GM19023 (cell line): ENCODE measurements around the gene C1orf35.

ENCODE experiments used
- ATAC-seq: cut with Tn5 transposase; IDR thresholded peaks from one replicate; pipeline ENCODE4 v1.9.1; 2021; ENCODE audit warnings: mild to moderate bottlenecking, moderate library complexity; ENCODE audit not compliant: unreplicated experiment

The C1orf35 gene

GRCh38 chr1:228065543-228066347 is 37.4 kb downstream of the C1orf35 start:
- no peak for ATAC-seq

GRCh38 chr1:228064741-228065542 is 38.2 kb downstream of the C1orf35 start:
- ATAC-seq: no peak

- no peak for ATAC-seq
Observed at GRCh38 chr1:228064296-228064695, 38.8 kb downstream of the C1orf35 start.

GRCh38 chr1:228063251-228064191 is 39.6 kb downstream of the C1orf35 start:
- ATAC-seq: no peak

- ATAC-seq: no peak
Observed at GRCh38 chr1:228062812-228063211, 40.3 kb downstream of the C1orf35 start.

GRCh38 chr1:228062085-228062791 is 40.9 kb downstream of the C1orf35 start:
- ATAC-seq: no peak

GRCh38 chr1:228061411-228062084 is 41.6 kb downstream of the C1orf35 start:
- no peak for ATAC-seq

- ATAC-seq: no peak
Observed at GRCh38 chr1:228060458-228061190, 42.5 kb downstream of the C1orf35 start.

- no peak for ATAC-seq
Observed at GRCh38 chr1:228059634-228060457, 43.3 kb downstream of the C1orf35 start.

- ATAC-seq: no peak
Observed at GRCh38 chr1:228058949-228059633, 44.0 kb downstream of the C1orf35 start.

GRCh38 chr1:228058172-228058948 is 44.8 kb downstream of the C1orf35 start:
- ATAC-seq: no peak
